H9 (cell line): ENCODE measurements around the gene SLC12A5. TPM values are rescaled to one million over a fixed set of nuclear protein-coding genes. Genes with fewer than 3 reads are reported as not detected.

ENCODE experiments used
- DNase-seq: peaks from one replicate; pipeline ENCODE4 v3.0.0-alpha.2; 2017
- H2AFZ ChIP-seq: one replicate; pipeline ENCODE4 v1.6.1; 2013; ENCODE audit warnings: mild to moderate bottlenecking, low read length, control low read depth, moderate library complexity
- H2AK5ac ChIP-seq: 2 replicates; pipeline ENCODE4 v1.6.1; 2013; ENCODE audit warnings: low read length, control low read depth, mixed read lengths; ENCODE audit not compliant: insufficient read length
- H2BK120ac ChIP-seq: one replicate; pipeline ENCODE4 v1.6.1; 2013; ENCODE audit warnings: low read depth, mild to moderate bottlenecking, low read length, control low read depth, inconsistent platforms; ENCODE audit not compliant: poor library complexity, severe bottlenecking
- H2BK12ac ChIP-seq: 2 replicates; pipeline ENCODE4 v1.6.1; 2013; ENCODE audit warnings: low read length, control low read depth, mixed read lengths, low read depth; ENCODE audit not compliant: insufficient read length
- H2BK15ac ChIP-seq: 2 replicates; pipeline ENCODE4 v1.6.1; 2013; ENCODE audit warnings: low read depth, low read length, control low read depth
- H2BK20ac ChIP-seq: one replicate; pipeline ENCODE4 v1.6.1; 2013; ENCODE audit warnings: low read depth, mild to moderate bottlenecking, low read length, control low read depth, inconsistent platforms; ENCODE audit not compliant: poor library complexity, severe bottlenecking
- H2BK5ac ChIP-seq: 2 replicates; pipeline ENCODE4 v1.6.1; 2013; ENCODE audit warnings: low read length, control low read depth, mixed read lengths; ENCODE audit not compliant: insufficient read length
- H3K14ac ChIP-seq: 2 replicates; pipeline ENCODE4 v1.6.1; 2013; ENCODE audit warnings: low read length, control low read depth; ENCODE audit not compliant: insufficient read depth
- H3K18ac ChIP-seq: 2 replicates; pipeline ENCODE4 v1.6.1; 2013; ENCODE audit warnings: low read depth, mild to moderate bottlenecking, mixed read lengths, low read length, control low read depth; ENCODE audit not compliant: insufficient read length
- H3K23ac ChIP-seq: 2 replicates; pipeline ENCODE4 v1.6.1; 2013; ENCODE audit warnings: low read length, control low read depth, mixed read lengths, low read depth; ENCODE audit not compliant: insufficient read length
- H3K23me2 ChIP-seq: 2 replicates; pipeline ENCODE4 v1.6.1; 2013; ENCODE audit warnings: low read depth, mild to moderate bottlenecking, mixed read lengths, low read length, control low read depth; ENCODE audit not compliant: insufficient read length, poor library complexity, severe bottlenecking
- H3K27ac ChIP-seq: 2 replicates; pipeline ENCODE4 v1.5.1; 2013; ENCODE audit warnings: low read length, control low read depth, mixed read lengths, low read depth; ENCODE audit not compliant: insufficient read length
- H3K27me3 ChIP-seq: 2 replicates; pipeline ENCODE4 v1.6.1; 2013; ENCODE audit warnings: low read length, control low read depth, inconsistent platforms; ENCODE audit not compliant: insufficient read depth
- H3K4ac ChIP-seq: 2 replicates; pipeline ENCODE4 v1.6.1; 2013; ENCODE audit warnings: low read depth, mild to moderate bottlenecking, control low read depth, inconsistent platforms, low read length, moderate library complexity
- H3K4me1 ChIP-seq: 2 replicates; pipeline ENCODE4 v1.6.1; 2013; ENCODE audit warnings: low read length, control low read depth, inconsistent platforms; ENCODE audit not compliant: insufficient read depth
- H3K4me2 ChIP-seq: 2 replicates; pipeline ENCODE4 v1.6.1; 2013; ENCODE audit warnings: low read length, control low read depth, mixed read lengths; ENCODE audit not compliant: insufficient read length, insufficient read depth
- H3K56ac ChIP-seq: 2 replicates; pipeline ENCODE4 v1.6.1; 2013; ENCODE audit warnings: low read depth, mild to moderate bottlenecking, mixed read lengths, low read length, control low read depth; ENCODE audit not compliant: insufficient read length
- H3K79me1 ChIP-seq: 2 replicates; pipeline ENCODE4 v1.6.1; 2013; ENCODE audit warnings: low read depth, mild to moderate bottlenecking, moderate library complexity, low read length, control low read depth, inconsistent platforms; ENCODE audit not compliant: insufficient read depth, poor library complexity, severe bottlenecking
- H3K79me2 ChIP-seq: 2 replicates; pipeline ENCODE4 v1.6.1; 2013; ENCODE audit warnings: low read length, control low read depth, inconsistent platforms; ENCODE audit not compliant: insufficient read depth
- H3K9ac ChIP-seq: 2 replicates; pipeline ENCODE4 v1.6.1; 2013; ENCODE audit warnings: low read length, control low read depth, mixed read lengths; ENCODE audit not compliant: insufficient read length; ENCODE audit errors: extremely low read depth
- H3K9me3 ChIP-seq: one replicate; pipeline ENCODE4 v1.6.1; 2013; ENCODE audit warnings: low read depth, low read length, inconsistent platforms; ENCODE audit not compliant: control insufficient read depth
- H3T11ph ChIP-seq: one replicate; pipeline ENCODE4 v1.6.1; 2013; ENCODE audit warnings: mild to moderate bottlenecking, low read length, control low read depth, inconsistent platforms
- H4K20me1 ChIP-seq: one replicate; pipeline ENCODE4 v1.6.1; 2013; ENCODE audit not compliant: control insufficient read depth, insufficient read length, insufficient read depth
- H4K5ac ChIP-seq: 2 replicates; pipeline ENCODE4 v1.6.1; 2013; ENCODE audit warnings: low read depth, mild to moderate bottlenecking, mixed read lengths, low read length, control low read depth; ENCODE audit not compliant: insufficient read length
- H4K8ac ChIP-seq: replicated peaks from 2 replicates; pipeline ENCODE4 v1.6.1; 2013; ENCODE audit warnings: low read length, control low read depth, mixed read lengths, low read depth; ENCODE audit not compliant: insufficient read length
- H4K91ac ChIP-seq: 2 replicates; pipeline ENCODE4 v1.6.1; 2013; ENCODE audit warnings: low read depth, mild to moderate bottlenecking, moderate library complexity, mixed read lengths, low read length, control low read depth; ENCODE audit not compliant: insufficient read length
- H3K27ac Mint-ChIP-seq, 3 experiments: 2 replicates in 2 of 3; 3 replicates in 1 of 3; pipeline ENCODE4 v1.8.0; 2020 to 2021; ENCODE audit warnings: mixed read lengths in 3 of 3, mild to moderate bottlenecking in 1 of 3, moderate library complexity in 1 of 3
- H3K27me3 Mint-ChIP-seq: 2 replicates; pipeline ENCODE4 v1.8.0; 2021; ENCODE audit warnings: low read depth, mild to moderate bottlenecking, moderate library complexity, mixed read lengths
- H3K36me3 Mint-ChIP-seq, 3 experiments: 2 replicates in 2 of 3; 3 replicates in 1 of 3; pipeline ENCODE4 v1.8.0; 2020 to 2021; ENCODE audit warnings: low read depth in 3 of 3, mixed read lengths in 3 of 3; ENCODE audit not compliant: insufficient read depth in 1 of 3
- H3K4me1 Mint-ChIP-seq, 2 experiments: 2 replicates each; pipeline ENCODE4 v1.8.0; 2020; ENCODE audit warnings: mixed read lengths in 2 of 2
- H3K4me3 Mint-ChIP-seq, 2 experiments: 2 replicates in 1 of 2; 3 replicates in 1 of 2; pipeline ENCODE4 v1.8.0; 2020 to 2021; ENCODE audit warnings: mild to moderate bottlenecking in 2 of 2, mixed read lengths in 2 of 2, moderate library complexity in 1 of 2
- H3K9me3 Mint-ChIP-seq, 2 experiments: 2 replicates in 1 of 2; 3 replicates in 1 of 2; pipeline ENCODE4 v1.8.0; 2020; ENCODE audit warnings: mild to moderate bottlenecking in 2 of 2, mixed read lengths in 2 of 2, moderate library complexity in 1 of 2
- WGBS: extraction: QIAGEN DNeasy Blood & Tissue Kit; methylation state at CpG from one replicate; pipeline ENCODE4 v1.1.7; 2013; ENCODE audit warnings: missing lambda C conversion rate, low lambda C conversion rate, mixed read lengths; ENCODE audit not compliant: insufficient read length; ENCODE audit errors: extremely low coverage; 5-methylcytosine and 5-hydroxymethylcytosine counted together
- total RNA-seq: library from RNA; stranded (reverse); gene quantifications from 2 replicates; pipeline ENCODE4 v1.2.1, GENCODE V29; 2021
- TF ChIP-seq, protein P1 (sequence below): fragments of 200-600 bp; sonication (generic); conservative IDR thresholded peaks from 3 replicates; pipeline ENCODE4 v1.8.0; 2021; ENCODE audit warnings: antibody characterized with exemption, mild to moderate bottlenecking

SLC12A5 gene
- total RNA-seq, 1 experiment from 2014 or later, result 8.7 TPM

- no peaks in the 10 kb centered on the region for H3K36me3 Mint-ChIP-seq
- no peak overlapping the region for H2BK12ac ChIP-seq
- no peak overlapping the region for H3K27ac ChIP-seq
- no peaks in the 10 kb centered on the region for H3K27me3 ChIP-seq
- H3K14ac ChIP-seq, result no peak overlapping the region
- no peaks in the 10 kb centered on the region for H3K79me2 ChIP-seq
- H3K56ac ChIP-seq, result no peak overlapping the region
- no peaks in the 10 kb centered on the region for H4K20me1 ChIP-seq
- no peak overlapping the region for H3K27ac Mint-ChIP-seq
- peaks cover 18 to 19% of the 10 kb centered on the region in 2 experiments for H3K4me1 Mint-ChIP-seq
- H4K5ac ChIP-seq, result no peak overlapping the region
- TF ChIP-seq, protein P1, sequence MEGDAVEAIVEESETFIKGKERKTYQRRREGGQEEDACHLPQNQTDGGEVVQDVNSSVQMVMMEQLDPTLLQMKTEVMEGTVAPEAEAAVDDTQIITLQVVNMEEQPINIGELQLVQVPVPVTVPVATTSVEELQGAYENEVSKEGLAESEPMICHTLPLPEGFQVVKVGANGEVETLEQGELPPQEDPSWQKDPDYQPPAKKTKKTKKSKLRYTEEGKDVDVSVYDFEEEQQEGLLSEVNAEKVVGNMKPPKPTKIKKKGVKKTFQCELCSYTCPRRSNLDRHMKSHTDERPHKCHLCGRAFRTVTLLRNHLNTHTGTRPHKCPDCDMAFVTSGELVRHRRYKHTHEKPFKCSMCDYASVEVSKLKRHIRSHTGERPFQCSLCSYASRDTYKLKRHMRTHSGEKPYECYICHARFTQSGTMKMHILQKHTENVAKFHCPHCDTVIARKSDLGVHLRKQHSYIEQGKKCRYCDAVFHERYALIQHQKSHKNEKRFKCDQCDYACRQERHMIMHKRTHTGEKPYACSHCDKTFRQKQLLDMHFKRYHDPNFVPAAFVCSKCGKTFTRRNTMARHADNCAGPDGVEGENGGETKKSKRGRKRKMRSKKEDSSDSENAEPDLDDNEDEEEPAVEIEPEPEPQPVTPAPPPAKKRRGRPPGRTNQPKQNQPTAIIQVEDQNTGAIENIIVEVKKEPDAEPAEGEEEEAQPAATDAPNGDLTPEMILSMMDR, result no peak
- no peak overlapping the region for H3K4me3 Mint-ChIP-seq
- H2BK15ac ChIP-seq, result no peak overlapping the region
- H3K9ac ChIP-seq, result no peak overlapping the region
- no peak overlapping the region for H2AK5ac ChIP-seq
- no peak overlapping the region for H3K23ac ChIP-seq
- no peaks in the 10 kb centered on the region for H3K23me2 ChIP-seq
- H2BK120ac ChIP-seq, result no peak overlapping the region
- H2BK20ac ChIP-seq, result no peak overlapping the region
- no CpG with 5 or more reads among the region's 3 CpGs for WGBS
- no peak overlapping the region for H2BK5ac ChIP-seq
- H3K9me3 Mint-ChIP-seq, result no peaks in the 10 kb centered on the region
- no peak overlapping the region for H3K4me2 ChIP-seq
- H3K18ac ChIP-seq, result no peak overlapping the region
- no peak for DNase-seq
- no peak overlapping the region for H3K4ac ChIP-seq
- H2AFZ ChIP-seq, result no peak overlapping the region
- no peaks in the 10 kb centered on the region for H3K79me1 ChIP-seq
- no peaks in the 10 kb centered on the region for H3K9me3 ChIP-seq
- no peak overlapping the region for H4K8ac ChIP-seq
- H3K27me3 Mint-ChIP-seq, result no peaks in the 10 kb centered on the region; the same call in 1 of the 2 replicates
- no peak overlapping the region for H3T11ph ChIP-seq
- H4K91ac ChIP-seq, result no peak overlapping the region
- no peaks in the 10 kb centered on the region for H3K4me1 ChIP-seq
Measured at GRCh38 chr20:45991616-45992015, 37.4 kb upstream of the SLC12A5 start.
